Right renal cortex interstitium (tissue), 3 donors: ENCODE results near the gene DMKN. TPM values are rescaled to one million over a fixed set of nuclear protein-coding genes. Genes with fewer than 3 reads are reported as not detected.

Experiments
- DNase-seq, 3 donors: peaks; one replicate each; pipeline ENCODE4 v3.0.0-alpha.2; 2013; ENCODE audit warnings: low read depth in 3 of 3, low spot score in 2 of 3
- polyA plus RNA-seq, 3 donors: library from polyadenylated mRNA; unstranded; fragments of 120-200 nt; gene quantifications; one replicate each; pipeline ENCODE4 v1.2.1, GENCODE V29; 2013; ENCODE audit not compliant: insufficient read length in 3 of 3

Gene DMKN
- polyA plus RNA-seq = 10 to 100 TPM; 68.1 to 72.6 (median 69.0) TPM

GRCh38 chr19:35513628-35514281 is at the start of gene DMKN:
DMKN (minus strand) TSS chr19:35513649; CDS start chr19:35513475, 174 bp downstream.
- DNase-seq = no peak

- DNase-seq = no peak
Measured at GRCh38 chr19:35562776-35563175, 49.3 kb upstream of the DMKN start.

GRCh38 chr19:35562336-35562735 is 48.9 kb upstream of the DMKN start:
- no peak for DNase-seq

- DNase-seq = no peak
Measured at GRCh38 chr19:35561436-35561835, 48.0 kb upstream of the DMKN start.

- no peak for DNase-seq
Measured at GRCh38 chr19:35560677-35561076, 47.2 kb upstream of the DMKN start.

- no peak for DNase-seq
Measured at GRCh38 chr19:35560271-35560670, 46.8 kb upstream of the DMKN start.

- DNase-seq = no peak
Measured at GRCh38 chr19:35559781-35560180, 46.3 kb upstream of the DMKN start.

- no peak for DNase-seq
Measured at GRCh38 chr19:35559281-35559659, 45.8 kb upstream of the DMKN start.

GRCh38 chr19:35558400-35559280 is 45.2 kb upstream of the DMKN start:
- DNase-seq = no peak

- no peak for DNase-seq
Measured at GRCh38 chr19:35557539-35558399, 44.3 kb upstream of the DMKN start.

GRCh38 chr19:35556846-35557538 is 43.5 kb upstream of the DMKN start:
- DNase-seq = no peak

- DNase-seq = no peak
Measured at GRCh38 chr19:35556025-35556590, 42.7 kb upstream of the DMKN start.

- DNase-seq = no peak
Measured at GRCh38 chr19:35555301-35556005, 42.0 kb upstream of the DMKN start.

GRCh38 chr19:35554076-35554475 is 40.6 kb upstream of the DMKN start:
- DNase-seq = no peak

- no peak for DNase-seq
Measured at GRCh38 chr19:35553385-35554000, 40.0 kb upstream of the DMKN start.

GRCh38 chr19:35552534-35553384 is 39.3 kb upstream of the DMKN start:
- no peak for DNase-seq

GRCh38 chr19:35551091-35551810 is 37.8 kb upstream of the DMKN start:
- no peak for DNase-seq
